Lung microvascular endothelial cell (primary cell): ENCODE data around the gene AADACL4. TPM values are rescaled to one million over a fixed set of nuclear protein-coding genes. Genes with fewer than 3 reads are reported as not detected.
"Not testable (repeated sequence)": the region's sequence is repeated elsewhere in the genome, so short reads cannot be mapped to it uniquely, and the experiment has no call there.

Source experiments
- DNase-seq, 2 donors: peaks; one replicate each; pipeline versions ENCODE4 v3.0.0 to v3.0.0-alpha.2; 2010; ENCODE audit warnings: low read depth in 2 of 2
- total RNA-seq: library from RNA; depleted of rRNA; stranded (reverse); fragments of >200 nt; gene quantifications from 2 replicates; pipeline ENCODE4 v1.2.1, GENCODE V29; 2014

The AADACL4 gene
- total RNA-seq, 1 donor from 2014 or later, result not detected

DNA sequence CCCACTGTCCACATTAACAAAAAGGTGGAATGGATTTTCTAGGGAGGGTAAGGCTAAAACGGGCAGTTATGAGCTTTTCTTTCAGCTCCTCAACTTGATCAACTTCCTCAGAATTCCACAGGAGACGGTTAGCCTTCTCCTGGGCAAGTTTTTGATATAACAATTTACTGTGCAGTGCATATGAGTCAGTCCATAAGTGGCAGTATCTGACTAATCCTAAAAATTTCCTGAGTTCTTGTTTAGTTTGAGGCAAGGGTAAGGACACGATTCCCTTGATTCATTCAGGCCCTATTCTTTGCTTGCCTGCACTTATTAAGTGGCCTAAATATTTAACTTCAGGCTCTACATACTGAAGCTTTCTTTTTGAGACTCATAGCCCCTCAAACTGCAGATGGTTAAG lies 65.8 kb downstream of the AADACL4 start:
- no peak for DNase-seq

DNA sequence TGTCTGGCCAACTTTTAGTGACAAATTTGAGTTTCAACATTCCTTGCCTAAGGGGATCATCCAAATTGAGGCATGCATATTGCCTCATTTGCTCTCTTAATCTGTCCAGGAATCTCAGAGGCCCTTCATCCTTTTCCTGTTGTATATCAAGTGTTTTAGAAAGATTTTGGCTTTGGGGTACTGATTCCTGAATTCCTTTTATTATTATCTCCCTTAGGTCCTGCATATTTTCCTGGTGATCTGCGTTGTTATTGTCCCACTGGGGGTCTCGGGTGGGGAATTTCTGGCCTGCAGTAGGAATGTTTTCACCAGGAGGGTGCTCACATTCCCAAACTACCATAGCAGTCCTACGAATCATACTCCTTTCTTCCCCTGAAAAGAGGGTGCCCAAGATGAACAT lies 67.7 kb downstream of the AADACL4 start:
- no peak for DNase-seq

DNA sequence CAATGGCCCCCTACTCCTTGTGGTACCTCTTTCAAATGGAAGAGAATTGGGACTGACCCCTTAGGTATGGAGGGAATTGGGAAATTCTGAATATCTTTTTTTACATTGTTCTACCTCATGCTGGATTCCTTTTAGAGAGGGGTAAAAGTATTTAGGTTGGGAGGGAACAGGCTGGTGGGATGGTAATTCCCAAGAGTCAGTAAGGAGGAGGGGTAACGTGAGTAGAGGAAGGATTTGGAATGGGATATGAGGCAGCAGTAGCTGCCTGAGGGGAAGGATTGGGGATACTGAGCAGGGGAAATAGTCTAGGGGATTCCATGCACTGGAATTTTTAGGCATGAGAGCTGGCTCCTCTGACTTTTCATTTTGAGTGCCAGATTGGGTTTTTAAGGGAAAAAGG lies 68.2 kb downstream of the AADACL4 start:
- DNase-seq, result no peak

DNA sequence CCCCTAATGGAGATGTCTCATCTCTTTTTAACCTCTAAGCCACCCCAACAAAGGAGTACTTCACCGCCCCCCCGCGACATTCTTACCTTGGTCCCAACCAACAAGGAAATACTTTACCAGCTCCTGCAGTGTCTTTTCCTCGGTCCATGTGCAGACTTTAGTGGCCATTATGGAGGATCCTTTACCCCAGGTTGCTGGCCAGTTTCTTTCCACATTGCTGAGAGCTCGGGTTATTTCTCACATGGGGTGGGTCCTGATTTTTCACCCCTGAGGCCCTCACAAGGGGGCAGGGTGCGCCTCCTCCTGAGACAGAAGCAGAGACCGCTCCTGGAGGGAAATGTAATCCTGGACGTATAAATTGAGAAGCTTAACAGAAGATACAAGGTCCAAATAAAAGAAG lies 69.0 kb downstream of the AADACL4 start:
- no peak for DNase-seq

DNA sequence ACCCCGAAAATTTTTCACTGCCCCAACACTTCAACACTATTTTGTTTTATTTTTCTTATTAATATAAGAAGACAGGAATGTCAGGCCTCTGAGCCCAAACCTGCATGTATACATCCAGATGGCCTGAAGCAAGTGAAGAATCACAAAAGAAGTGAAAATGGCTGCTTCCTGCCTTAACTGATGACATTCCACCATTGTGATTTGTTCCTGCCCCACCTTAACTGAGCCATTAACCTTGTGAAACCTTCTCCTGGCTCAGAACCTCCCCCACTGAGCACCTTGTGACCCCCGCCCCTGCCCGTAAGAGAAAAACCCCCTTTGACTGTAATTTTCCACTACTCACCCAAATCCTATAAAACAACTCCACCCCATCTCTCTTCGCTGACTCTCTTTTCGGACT lies 69.8 kb downstream of the AADACL4 start:
- not testable (repeated sequence) for DNase-seq

DNA sequence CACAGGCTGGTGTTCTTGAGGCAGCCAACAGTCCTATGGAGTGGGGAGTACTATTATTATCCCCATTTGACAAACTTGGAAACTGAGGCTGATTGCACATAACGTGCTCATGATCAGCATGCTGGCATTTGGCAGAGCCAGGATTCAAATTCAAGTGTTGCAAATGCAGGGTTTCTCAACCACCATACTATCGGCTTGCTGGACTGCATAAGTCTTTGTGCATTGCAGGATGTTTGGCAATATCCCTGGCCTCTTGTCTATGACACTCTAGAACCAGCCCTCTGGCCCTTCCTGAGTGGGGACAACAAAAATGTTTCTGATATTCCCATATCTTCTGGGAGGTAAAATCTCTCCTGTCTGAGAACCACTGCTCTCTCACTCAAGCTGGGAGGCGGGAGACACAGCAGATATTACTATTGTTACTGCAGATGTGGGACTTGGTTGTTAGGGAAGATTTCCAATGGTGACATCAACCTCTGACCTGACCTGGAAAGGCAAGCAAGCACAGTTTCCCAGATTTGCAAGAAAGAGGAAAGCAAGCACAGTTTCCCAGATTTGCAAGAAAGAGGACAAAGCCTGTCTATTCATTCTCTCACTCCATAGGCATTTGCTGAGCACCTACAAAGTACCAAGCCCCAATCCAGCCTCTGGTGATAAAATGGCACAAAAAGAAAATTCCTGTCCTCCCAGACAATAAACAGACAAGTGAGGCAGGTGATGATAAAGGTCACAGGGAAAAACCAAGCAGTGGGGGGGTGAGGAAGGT lies 71.0 kb downstream of the AADACL4 start:
- DNase-seq, result no peak

DNA sequence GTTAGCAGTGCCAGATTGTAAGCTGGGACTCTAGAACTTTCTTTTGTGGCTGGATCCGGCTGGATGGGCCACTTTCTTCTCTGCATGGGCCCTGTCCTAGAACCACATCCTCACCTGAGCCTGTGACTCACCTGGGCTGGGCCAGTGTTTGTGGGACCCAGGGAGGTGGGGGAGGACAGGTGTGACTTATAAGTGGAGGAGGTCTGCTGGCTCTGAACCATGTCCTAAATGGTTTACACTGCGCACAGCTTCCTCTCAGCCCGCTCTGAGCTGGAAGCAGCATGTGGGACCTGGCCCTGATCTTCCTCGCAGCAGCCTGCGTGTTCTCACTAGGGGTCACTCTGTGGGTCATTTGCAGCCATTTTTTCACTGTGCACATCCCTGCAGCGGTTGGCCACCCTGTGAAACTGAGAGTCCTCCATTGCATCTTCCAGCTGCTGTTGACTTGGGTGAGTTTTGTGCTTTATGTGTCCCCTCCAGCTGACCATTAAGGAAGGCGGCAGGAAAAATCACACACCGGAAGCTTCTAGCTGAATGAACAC lies 72.1 kb downstream of the AADACL4 start, which contains the start of gene AADACL3:
Gene AADACL3 (plus strand): TSS at position 215 of the 542 bp plus-strand sequence. CDS start 67 bp downstream, at position 282.
- no peak for DNase-seq

Other genes starting within 250 kb of the AADACL4 start
- gene DHRS3, start 25.9 kb upstream of the AADACL4 start, total RNA-seq, result 83.5 and 150 TPM in 2 replicates
- gene AADACL3, start 72.0 kb downstream of the AADACL4 start, total RNA-seq, result not detected in 2 replicates
- gene CFAP107, start 102.1 kb downstream of the AADACL4 start, total RNA-seq, result not detected in 2 replicates
- not detected in 2 replicates for gene PRAMEF12, start 129.7 kb downstream of the AADACL4 start, total RNA-seq
- gene PRAMEF1, start 147.3 kb downstream of the AADACL4 start, total RNA-seq, result not detected in 2 replicates
- gene PRAMEF11, start 187.3 kb downstream of the AADACL4 start, total RNA-seq, result not detected in 2 replicates
- not detected in 2 replicates for gene HNRNPCL1, start 204.6 kb downstream of the AADACL4 start, total RNA-seq
- gene PRAMEF2, start 213.0 kb downstream of the AADACL4 start, total RNA-seq, result not detected in 2 replicates
- gene PRAMEF4, start 242.1 kb downstream of the AADACL4 start, total RNA-seq, result not detected in 2 replicates